ENCODE data around the gene APCDD1L.

- TF ChIP-seq EZH2 (IDR thresholded peaks at IDR 0.05; ENCODE audit: insufficient read depth, poor library complexity, severe bottlenecking) (no peak), EZH2phosphoT487 (IDR thresholded peaks at IDR 0.05; ENCODE audit: insufficient read depth, low read depth) (no peak)
Measured at GRCh38 chr20:58492074-58492718, 23.0 kb downstream of the APCDD1L start.
